Bone marrow (tissue), 2 donors: ENCODE results near the gene MVB12B.

ENCODE experiments used
- DNase-seq, 2 donors: peaks; one replicate each; lab custom pipeline; 2025; lab: John Stamatoyannopoulos, UW

The MVB12B gene

DNA sequence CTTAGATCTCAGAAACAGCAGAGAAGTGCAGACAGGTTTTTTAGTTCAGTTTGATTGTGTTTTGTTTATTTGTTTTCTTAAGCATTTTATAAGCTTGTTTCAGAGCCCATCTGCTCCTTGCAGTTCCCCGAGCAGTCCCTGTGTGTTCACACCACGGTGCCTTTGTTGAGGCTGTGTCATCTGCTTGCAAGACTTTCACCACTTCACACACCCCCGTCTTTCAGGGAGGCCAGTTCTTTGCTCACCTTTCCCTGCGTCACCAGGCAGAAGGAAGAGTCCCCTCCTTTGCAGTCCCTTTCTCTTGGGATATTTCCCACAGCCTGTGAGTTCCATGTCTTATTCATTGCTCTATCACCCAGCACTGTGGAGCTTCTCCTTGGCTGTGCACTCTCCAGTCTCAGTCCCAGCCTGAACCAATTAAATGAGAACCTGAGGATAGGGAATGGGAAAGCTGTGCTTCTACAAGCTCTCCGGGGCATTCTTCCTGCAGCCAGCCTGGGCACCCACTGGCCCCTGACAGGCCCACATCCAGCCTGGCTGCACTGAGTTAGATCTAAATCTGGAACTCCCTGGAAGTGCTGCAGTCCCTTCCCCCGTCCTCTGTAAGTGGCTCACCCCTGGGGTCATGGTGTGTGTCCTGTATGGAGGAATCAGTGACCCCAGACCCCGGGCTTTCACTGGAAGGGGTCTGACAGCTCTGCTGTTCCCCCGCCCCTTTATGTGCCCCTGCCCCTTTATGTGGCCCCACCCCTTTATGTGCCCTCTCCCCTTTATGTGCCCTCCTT, 5.5 kb downstream of the MVB12B start:
- DNase-seq, result no peak

DNA sequence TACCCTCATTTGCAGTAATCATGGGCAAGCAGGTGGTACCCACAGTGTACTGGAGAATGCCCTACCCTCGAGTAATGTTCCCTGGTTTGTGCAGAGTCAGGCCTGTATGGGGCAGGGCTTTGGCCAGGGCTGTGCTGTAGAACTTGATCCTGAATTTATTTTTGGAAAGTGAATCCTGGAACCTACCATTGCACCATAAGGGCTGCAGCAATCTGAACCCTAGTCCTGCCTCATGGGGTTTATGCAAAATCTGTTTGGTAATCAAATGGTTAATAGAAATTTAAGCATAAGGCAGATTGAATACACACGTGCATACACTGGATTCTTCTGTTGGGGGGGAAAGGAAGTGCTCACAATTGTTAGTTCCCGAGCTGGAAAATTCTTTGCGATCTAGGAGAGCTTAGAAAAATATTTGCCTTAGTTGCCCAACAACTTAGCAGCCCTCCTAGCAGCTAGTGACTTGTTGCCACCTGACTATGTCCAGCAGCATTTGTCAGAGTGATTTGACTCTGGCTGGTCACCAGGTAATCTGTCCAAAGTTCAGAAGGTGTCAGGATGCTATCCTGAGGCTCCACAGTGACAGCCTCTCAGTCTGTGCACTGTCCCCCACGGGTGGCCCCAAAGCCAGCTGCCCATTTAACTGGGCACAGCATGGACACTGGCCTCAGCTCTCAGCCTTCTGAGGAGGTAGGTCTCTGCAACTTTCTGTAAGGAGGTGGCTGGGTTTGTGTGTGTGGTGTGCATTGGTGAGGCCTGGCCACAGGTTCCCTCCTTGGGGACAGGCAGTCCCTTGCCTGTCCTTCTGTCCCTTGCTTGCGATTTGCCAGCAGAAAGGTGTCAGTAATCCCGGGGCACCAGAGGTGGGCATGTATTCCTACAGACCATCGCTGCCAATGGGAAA, 8.3 kb downstream of the MVB12B start:
- DNase-seq, result no peak

DNA sequence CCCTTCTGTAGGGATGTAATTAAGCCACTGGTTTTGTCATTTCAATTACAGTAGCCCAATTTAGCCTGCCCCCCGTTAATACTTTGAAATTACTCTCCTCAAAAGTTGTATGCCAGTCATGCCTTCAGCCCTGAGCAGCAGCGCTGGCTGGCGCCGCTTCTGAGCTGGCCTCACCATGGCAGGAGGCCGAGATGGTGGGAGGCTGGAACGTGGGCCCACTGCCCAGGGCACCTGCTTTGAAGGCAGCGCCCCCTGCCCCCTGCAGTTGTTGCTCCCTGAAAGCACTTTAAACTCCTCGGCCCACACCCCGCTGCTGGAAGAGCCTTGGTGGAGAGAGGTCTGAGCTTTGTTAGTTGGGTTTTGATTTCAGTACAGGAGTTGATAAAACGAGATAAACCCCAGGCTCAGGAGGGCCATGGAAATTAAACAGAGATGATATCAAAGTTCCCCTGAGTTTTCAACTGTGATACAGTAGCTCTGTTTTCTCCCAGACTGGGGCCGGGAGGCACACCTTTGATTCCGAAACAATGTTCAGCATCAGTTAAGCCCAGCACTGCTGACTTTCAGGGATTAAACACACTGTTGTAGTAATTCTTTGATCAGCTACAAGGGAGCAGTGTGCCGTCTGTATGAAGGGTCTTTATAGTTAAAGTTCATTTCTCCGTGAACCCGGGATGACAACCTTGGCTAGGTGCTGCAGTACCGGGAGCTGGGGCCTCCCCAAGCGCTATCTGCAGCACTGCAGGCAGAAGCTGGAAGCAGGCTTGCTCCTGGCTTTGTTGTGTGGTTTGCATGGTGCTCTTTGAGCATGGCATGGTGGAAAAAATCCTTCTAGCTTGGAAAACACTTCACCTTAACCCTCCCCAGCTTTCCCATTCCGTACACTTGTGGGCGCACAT, 9.5 kb downstream of the MVB12B start:
- DNase-seq, result no peak

DNA sequence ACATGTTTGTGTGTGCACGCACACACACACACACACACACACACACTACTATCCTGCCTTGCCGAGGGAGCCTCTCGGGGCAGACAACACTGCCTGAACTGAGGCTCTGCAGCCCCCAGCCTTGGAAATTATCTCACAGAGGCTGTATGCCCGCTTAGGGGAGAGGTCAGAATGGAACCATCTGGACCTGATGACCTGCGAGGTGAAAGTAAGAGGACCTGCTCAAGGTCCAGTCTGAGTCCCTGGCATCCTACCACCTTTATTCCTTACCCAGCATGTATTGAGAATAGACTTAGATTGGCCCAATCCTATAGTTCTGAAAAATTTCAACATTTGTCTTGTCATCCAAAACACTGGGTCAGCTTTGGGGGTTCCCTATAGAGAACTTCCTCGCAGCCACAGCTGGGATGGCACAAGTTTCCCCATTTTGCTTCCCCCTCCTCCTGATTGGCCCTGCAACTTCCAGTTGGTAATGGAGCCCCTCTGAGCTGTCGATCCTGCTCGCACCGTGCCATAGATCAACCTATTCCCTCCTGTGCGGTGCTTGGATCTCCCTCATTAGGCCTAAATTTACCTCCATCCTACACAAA, 10.2 kb downstream of the MVB12B start:
- no peak for DNase-seq

DNA sequence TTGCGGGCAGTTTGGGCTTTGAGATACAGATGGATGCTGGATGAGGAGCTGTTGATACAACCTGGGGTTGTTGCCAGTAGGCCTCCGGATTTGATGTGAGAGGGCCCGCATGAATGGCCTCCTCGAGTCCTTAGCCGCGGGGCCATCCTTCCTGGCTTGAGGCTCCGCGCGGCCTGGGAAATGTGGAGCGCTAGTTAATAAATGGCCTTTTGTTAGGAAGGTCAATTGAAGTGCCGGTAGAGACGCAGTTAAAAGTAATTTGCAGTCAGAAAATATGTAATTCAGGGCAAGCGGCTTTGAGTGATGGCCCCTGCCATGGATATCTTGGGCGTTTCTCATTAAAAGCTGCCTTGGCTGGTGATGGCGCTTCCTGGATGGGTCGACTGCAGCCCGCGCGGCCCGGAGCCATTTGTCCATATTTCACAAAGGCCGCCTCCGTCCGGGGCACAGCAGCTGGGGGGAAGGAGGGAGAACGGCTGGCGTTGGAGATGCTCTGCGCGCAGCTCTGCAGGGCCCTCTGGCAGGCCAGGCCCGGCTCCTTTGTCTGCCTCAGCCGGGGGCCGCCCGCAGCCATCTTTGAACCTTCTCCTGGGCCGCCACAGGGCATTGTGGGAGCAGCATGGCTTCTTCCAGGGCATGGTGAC, 11.2 kb downstream of the MVB12B start:
- DNase-seq, result no peak

DNA sequence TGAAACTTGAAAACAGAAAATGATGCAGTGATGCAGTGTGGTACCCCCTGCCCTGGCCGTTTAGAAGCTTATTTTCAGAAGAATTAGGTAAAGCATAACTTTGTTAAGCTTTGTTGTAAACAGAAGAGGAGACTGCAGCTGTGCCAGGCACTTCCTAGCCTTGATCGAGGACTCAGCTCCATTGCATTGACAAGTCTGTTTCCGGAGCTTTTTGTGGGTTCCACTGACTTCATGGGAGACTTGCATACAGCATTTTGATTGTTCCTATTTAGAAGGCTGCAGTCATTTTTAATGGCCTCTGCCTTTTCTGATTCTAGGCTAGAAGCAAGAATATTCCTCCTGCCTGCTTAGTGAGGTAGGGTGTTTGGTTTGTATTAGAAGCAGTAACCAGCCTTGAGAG, 12.3 kb downstream of the MVB12B start:
- peak in 1 of 2 donors; percentile 48 for DNase-seq

DNA sequence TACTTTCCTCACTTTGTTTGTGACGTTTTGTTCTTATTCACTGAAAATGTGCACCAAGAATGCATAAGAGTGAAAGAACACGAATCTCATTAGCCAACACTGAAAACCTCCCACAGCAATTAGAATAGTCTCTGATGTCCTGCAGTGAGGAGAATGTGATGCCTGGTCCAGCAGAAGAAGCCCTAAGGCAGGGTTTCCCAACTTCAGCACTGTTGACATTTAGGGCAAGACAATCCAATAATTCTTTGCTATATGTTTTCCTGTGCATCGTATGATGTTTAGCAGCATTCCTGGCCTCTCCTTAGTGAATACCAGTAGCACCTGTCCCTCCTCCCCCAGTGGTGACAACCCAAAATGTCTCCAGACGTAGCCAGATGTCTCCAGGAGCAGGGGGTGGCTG, 14.8 kb downstream of the MVB12B start:
- DNase-seq, result no peak

DNA sequence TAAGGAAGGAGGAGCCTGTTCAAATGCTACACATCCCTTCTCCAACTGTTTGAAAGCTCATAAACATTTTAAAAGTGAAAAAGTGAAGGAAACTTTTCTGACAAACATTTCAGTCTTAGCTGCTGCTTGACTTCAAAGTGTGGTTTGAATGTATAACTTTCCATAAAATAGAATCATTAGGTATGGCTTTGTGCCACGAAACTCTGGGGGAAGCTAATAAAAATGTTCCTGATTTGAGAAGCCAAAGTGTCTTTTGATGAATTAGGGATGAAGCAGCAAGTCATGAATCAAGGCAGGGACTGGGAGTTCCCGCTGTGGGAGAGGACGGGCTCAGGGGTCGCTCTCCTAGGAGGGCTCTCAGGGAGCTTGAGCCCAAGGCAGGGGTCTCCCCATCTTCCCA, 15.3 kb downstream of the MVB12B start:
- DNase-seq, result no peak

DNA sequence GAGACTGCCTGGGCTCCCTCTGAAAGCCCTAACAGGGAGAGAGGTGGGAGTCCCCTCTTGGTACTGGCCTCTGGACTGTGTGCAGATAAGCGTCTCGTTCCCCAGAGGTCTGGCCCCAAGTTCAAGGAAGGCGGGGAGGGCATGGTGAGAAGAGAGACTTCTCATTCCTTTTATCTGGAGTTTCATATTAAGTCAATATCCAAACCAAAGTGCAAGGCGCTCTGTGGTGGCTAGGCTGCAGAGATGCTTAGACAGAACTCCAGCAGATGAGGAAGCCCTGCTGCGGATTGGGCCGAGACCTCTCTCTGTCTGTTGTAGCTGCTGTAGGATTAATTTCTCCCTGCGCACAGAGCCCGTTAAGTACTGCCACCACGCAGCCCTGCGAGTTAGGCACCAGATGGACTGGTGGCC, 16.0 kb downstream of the MVB12B start:
- DNase-seq, result no peak

DNA sequence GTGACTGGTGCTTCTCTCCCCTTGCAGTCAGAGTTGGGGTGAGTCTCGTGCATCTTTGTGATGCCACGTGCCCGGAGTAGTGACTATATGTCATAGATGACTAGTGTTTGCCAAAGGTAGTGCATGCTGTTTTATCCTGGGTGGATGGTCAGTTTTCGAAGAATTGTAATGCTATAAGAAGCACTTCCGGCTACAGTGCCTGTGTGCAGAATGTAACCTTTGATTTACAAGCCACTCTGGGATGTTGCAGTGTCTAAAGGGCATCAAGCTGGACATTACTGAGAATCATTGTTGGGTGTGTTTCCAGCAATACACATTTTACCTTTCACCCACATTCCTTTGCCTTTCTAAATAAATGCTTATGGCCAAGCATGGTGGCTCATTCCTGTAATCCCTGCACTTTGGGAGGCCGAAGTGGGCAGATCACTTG, 16.7 kb downstream of the MVB12B start:
- DNase-seq, result no peak

DNA sequence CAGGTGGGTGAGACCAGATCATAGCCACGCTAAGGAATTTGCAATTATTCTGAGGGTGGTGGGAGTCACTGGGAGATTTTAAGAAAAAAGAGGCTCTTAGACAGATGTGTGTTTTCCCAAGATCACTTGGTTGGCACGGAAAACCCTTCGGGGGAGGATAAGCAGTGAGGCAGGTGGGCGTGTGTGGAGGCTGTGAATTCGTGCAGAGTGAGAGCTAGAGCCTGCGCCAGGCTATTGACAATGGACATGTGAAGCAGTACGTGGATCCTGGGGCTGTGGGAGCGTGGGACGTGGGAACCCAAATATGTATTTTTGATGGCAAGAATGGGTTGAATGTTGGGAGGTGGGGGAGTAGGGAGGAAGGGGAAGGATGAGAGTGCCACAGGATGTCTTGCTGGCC, 19.4 kb downstream of the MVB12B start:
- DNase-seq, result no peak

DNA sequence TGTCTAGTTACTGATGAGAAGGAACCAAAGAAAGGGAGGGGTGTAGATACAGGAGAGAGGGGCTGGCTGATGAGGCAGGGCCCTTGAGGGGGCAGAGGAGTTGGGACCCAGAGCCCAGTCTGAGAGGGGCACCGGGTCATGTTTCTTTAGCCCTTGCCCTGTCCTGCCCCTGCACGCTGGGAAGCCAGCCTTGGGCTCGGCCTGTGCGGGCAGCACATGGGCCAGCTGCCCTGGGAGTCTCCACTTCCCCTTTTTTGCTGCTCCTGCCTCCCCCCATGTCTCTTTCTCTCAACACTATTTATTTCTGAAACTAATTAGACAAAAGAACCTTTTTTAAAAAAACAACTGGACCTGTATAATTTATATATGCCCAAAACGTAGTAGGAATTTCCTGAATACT, 20.5 kb downstream of the MVB12B start:
- peak in 1 of 2 donors; percentile 25 for DNase-seq

DNA sequence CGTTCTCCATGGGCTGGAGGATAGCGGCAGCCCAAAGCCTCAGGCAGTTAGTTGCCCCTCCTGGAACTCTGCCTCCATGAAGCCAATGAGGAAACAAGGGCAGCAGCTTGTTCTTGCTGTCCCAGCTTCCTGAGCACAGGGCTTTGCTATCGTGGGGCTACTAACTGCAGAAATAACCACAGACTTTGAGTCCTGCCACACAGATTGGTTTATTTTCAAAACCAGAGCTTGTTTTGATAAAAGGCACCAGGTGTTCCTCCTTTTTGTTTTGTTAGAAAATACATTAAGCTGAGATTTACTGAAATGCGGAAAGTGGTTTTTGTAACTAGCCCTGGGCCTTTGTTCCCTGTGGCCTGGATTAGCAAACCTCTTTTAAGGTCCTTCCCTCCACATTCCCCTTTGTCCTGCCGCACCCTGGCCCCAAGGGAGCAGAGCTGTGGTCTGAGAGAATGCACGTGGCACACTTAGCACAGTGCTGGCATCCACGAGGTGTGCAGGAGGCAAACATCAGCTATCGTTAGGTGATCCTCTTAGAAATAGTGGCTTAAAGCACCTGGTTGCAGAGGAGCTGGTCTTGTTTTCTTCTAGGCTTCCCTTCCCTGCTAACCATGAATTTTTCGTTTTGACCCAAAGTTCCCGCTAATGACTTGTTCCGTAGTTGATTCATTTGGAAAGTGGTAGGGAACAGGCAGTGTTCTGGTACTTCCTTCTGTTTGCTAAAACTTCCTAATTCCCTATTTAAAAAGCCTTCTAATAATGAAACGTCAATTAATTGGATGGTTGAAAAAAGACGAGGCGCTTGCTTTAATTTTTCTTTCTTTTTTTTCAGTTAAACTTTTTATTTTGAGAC, 21.5 kb downstream of the MVB12B start:
- no peak for DNase-seq

DNA sequence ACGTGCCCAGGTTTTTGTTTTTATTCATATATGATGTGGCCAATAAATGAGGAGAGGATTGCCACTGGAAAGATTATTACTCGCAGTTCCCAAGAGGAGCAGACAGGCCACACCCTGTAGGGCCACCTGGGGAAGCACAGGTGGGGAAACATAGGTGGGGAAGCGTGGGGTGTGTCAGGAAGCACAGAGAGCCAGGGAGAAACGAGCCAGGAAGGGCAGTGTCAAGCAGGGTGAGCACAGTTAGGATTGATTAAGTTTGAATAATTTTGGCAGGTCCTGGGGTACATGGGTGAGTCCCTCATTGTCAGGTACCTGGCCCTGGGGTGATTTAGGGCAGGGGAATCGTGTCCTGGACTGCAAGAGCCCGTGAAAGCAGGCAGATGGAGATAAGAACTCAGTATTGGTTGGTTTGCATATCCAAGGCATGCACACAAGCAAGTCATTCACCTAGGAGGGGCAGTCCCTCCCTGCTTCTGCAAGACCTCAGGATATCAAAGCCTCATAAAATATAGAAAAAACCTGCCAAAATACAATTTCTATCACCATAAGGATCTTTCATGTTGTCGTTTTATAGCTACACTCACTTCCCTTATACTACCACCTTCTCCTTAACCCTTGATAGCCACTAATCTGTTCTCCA, 22.4 kb downstream of the MVB12B start:
- no peak for DNase-seq

DNA sequence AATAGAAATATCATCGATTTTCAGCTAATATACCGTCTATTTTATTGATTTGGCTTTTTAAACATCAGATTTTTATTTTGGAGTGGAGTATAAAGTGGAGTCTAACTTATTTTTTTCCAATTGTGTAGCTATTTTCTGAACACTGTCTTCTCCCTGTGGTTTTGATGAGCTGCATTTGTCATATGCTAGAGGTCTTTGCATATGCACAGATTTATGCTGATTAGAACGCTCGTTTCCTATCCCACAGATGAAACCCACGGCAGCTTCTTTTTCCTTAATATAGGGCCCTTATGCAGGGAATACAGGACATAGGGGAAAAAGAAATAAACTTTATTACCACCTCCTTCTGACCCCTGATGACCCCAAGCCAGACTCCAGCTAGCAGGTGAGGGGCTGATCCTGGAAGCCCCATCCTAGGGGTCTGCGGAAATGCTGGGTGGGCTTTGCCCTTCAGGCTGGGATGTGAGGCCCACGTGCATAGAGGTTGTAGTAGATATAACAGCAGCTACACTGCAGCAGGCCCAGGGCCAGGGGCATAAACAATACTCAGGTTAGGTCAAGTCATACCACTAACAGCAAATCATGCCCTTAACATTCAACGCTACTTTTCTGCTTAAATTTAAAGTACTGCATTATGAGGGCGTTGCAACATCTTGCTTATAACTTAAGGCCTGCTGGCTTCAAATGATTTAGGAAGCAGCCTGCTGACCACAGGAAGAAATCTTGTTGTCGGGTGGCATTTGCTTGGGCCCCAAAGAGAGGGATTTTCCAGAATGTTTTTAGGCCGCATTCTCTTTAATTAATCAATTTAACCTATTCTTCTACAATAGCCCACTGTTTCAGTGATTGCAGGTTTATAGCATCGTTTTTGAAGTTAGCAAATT, 28.5 kb downstream of the MVB12B start:
- no peak for DNase-seq

DNA sequence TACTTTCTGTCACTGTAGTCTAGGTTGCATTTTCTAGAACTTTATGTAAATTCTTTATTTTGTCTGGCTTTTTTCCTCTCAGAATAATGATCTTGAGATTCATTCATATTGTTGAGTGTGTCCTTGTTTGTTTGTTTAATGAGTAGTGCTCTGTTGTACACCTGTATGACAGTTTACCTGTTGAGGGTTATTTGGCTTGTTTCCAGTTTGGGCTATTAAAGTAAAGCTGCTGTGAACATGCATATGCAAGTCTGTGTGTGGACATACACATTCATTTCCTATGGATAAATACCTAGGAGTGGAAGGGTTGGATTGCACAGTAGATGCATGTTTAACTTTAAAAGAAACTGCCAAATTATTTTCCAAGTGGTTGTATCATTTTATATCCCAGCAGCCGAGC, 30.4 kb downstream of the MVB12B start:
- DNase-seq, result no peak

DNA sequence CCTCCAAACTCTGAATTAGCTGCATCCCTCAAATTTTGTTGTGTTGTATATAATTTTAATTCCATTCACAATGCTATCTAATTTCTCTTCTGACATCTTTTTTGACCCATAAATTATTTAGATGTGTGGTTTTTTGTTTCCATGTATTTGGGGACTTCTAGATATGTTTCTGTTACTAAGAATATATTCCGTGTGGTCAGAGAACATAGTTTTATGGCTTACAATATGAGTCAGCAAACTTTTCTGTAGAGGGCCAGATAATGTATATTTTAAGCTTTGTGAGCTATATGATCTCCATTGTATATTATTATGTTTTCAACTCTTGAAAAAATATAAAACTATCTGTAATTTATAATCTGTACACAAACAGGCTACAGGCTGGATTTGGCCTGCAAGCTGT, 33.4 kb downstream of the MVB12B start:
- no peak for DNase-seq

DNA sequence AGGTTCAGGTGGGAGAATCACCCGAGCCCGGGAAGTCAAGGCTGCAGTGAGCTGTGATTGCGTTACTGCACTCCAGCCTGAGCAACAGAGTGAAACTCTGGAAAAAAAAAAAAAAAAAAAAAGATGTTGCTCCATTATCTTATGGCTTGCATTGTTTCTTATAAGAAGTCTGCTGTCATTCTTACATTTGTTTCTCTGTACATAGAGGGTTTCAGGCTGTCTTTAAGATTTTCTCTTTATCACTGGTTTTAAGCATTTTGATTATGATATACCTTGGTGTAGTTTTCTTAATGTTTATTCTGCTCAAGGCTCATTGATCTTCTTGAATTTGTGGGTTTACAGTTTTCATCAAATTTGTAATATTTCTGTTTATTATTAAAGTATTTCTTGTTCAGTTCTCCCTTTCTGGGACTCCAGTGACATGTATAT, 35.2 kb downstream of the MVB12B start:
- no peak for DNase-seq

DNA sequence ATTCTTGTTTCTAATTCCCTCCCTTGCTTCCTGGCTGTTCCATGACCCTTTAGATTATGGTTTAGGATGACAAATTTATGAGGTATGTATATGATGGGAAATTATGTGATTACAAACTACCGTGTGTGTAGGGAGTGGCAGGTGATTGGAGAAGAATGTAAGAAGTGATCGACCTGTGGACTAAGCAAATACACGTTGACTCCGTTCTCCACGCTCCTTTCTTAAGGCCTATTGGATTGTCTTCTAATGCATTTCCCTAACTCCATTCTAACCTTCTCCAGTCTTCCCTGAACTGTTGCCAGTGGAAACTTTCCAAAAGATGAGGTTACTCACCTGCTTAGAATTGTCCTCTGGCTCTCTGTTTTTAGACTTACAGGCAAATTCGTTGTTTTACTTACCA, 36.6 kb downstream of the MVB12B start:
- no peak for DNase-seq
